Hypothalamus (tissue), 51 donors: ENCODE measurements around the gene AREL1.
A peak's percentile ranks its signal among the peaks of the same experiment; 100 is the strongest.

Experiments
- DNase-seq, 51 donors: peaks; one replicate each; lab custom pipeline; 2025; lab: John Stamatoyannopoulos, UW

The AREL1 gene

DNA sequence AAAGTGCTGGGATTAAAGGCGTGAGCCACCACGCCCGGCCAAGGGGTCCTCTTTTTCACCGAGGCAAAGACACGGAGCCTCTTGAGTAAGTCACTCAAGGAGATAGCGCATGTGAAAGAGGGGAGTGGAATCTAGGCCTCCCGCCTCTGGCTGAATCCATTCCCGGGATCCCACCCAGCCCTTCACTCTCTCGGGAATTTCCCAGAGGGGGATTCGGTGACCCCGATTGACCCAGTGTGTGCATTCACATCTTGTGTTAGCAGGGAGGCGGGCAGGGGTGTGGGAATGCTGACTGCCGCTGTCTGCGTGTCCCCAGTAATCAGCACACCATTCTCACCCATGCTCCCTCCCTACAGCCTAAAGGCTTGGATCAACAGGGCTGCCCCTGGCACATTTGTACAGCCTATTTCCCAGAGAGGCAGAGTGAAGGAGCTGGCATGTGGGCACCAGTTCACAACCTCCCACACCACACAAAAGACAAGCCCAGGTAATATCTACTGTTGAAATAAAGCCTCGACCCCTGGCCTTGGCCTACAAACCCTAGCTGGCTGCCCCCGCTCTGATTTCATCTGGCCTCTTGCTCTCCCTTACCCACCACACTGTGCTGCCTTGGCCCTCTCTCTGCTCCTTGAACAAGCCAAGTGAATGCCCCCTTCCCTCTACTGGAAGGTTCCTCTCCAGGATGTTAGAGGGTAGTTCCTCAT lies 99.5 kb downstream of the AREL1 start:
- no peak for DNase-seq

DNA sequence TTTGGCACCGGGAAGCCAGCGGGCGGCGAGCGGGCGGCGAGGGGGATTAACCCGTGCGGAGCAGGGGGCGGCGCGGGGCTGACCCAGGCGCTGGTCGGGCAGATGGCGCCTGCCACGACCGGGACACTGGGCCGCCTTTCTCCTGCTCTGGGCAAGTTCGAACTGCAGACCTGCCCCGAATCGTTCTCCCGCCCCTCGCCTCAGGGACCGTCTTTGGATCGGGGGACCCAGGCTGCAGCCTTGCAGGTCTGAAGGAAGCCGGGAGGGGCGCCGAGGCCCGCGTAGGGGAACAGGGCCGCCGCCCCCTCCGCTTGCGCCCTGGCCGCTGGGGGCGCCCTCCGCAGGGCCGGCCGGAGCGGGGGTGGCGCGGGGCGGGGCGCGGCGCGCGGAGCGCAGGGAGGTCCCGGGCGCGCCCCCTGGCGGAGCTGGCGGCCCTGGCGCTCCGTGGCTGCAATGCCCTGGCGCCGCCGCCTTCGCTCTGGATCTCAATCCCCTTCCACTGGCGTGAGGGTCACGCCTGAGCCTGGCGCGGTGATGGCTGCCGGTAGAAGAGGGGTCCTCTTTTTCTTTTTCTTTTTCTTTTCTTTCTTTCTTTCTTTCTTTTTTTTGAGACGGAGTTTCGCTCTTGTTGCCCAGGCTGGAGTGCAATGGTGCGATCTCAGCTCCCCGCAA lies 100.4 kb downstream of the AREL1 start:
- DNase-seq: peak in 40 of 51 donors; percentile 9 to 82 (median 41)

DNA sequence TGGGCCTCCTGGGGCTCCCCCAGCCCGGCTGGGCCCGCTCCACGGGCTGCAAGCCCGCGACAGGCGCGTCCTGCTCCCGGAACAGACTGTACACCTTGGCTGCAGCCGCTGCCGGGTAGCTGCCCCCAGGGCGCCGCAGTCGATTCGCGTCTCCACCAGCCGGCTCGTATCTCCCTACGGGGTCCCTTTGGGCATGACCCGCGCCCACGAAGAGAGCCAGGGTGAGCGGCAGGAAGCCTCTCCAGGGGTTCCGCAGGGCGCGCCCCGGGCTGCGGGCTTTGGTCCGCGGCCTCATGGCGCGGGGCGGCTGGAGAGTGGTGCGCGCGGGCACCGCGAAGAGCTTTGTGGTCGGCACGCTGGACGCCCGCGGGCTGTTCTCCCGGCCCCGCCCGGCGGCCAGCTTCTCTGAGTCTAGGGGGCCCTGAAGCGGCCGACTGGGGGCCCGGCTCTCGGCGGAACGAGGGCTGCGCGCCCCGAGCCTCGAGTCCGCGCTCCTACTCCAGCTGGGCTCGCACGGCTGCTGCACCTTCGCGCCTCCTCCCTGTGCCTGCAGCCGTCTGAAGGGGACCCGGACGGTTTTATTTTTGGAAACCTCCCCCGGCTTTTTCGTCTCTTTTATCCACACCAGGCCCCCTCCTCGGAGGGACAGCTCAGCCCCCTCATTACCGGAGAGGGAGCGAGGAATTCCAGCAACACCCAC lies 101.1 kb downstream of the AREL1 start, which contains the start of gene LTBP2:
Gene LTBP2 (minus strand): TSS at position 588 of the 700 bp plus-strand sequence. CDS start 293 bp downstream, at position 295.
- DNase-seq: no peak
